Measurements from ENCODE around the gene MACROD2. TPM values are rescaled to one million over a fixed set of nuclear protein-coding genes. Genes with fewer than 3 reads are reported as not detected.

Gene MACROD2
- total RNA-seq, 5 donors from 2014 or later (not counting 1 experiment from before 2014, with no cell fraction given), result 0.23 to 1.3 (median 0.51) TPM; not detected in 2

DNA sequence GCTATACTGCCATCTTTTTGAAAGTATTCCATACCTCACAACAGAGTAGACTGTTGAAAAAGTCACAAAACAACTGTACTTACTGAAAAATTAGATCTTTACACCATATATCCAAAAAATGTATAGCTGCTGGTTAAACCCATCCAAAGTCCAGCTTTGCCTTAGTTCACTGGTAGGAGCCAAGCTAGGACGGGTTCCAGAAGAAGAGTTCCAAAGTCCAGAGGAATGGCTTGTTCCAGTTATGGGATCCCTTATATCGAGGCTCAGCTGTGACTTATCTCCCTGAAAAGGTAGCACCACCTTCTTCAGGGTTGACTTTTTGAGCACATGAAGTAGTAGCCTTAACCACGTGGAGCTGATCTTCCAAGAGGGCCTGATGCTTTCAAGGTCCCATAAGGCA lies 578.4 kb downstream of the MACROD2 start:
- Mint-ChIP-seq H3K9me3 (peaks cover 5 to 20% (median 11%) of the 10 kb centered on the region in 3 donors), H3K27ac (no peak overlapping the region), H3K4me1 (no peaks in the 10 kb centered on the region), H3K27me3 (no peaks in the 10 kb centered on the region), H3K36me3 (no peaks in the 10 kb centered on the region), H3K4me3 (no peak overlapping the region)
- Histone ChIP-seq H3K4me3 (ENCODE audit: control insufficient read depth in 1 of 2, extremely low read depth in 1 of 2, low read length in 1 of 2) (no peak overlapping the region), H3K27me3 (replicated peaks in 1 of 2; ENCODE audit: control insufficient read depth in 2 of 2, extremely low read depth in 1 of 2, insufficient read depth in 2 of 2, low read length in 1 of 2) (no peaks in the 10 kb centered on the region), H3K36me3 (ENCODE audit: control insufficient read depth in 2 of 2, extremely low read depth in 1 of 2, insufficient read depth in 1 of 2, low read length in 1 of 2) (no peaks in the 10 kb centered on the region), H3K27ac (ENCODE audit: low read length) (no peak overlapping the region), H3K4me1 (ENCODE audit: control insufficient read depth in 1 of 2, extremely low read depth in 1 of 2, insufficient read depth in 2 of 2, low read length in 2 of 2) (no peaks in the 10 kb centered on the region), H3K9me3 (no peaks in the 10 kb centered on the region)
- CTCF ChIA-PET, result interaction anchor here in 1 of 2 donors (0.7 kb wide), 1 partner anchor 48 kb away, joined by 3 read pairs; no protein-coding TSS in a partner anchor
- 61% methylated on average over 3 of the region's 3 CpGs for WGBS (ENCODE audit: insufficient coverage)
- POLR2A ChIA-PET, result no interaction called here
- ATAC-seq (replicated peaks in 1 of 4) (no peak), DNase-seq (no peak)

DNA sequence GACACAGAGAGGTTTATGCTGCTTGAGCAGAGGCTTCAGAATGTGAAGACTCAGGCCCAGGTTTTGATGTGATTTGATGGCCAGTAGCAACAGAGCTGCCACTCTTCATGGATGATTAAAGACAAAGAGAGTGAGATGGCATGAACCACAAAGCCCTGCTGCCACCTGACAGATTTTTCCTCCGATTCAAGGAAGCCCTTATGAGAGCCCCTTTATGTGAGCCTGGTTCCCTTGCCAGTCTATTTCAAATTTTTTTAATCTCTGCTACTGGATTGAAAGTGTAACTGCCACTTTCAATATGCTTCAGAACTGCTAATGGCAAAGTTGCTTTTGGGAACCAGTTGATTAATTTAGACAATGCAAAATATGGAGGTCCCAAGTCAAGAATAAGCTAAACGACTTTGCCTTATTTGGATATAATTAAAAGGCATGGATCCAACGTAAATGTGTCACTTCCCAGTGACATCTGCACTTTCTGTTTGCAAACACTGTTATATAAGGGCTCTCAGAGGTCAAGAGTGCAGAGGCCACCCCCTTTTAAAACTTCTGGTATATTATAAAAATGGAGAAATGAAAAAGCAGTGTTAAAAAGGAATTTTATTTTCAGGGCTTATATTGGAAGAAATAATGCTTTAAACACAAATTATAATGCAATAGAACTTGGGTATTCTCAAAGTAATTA lies 581.0 kb downstream of the MACROD2 start:
- ATAC-seq (replicated peaks in 1 of 4), result no peak
- no peaks in the 10 kb centered on the region for H3K4me1 ChIP-seq (ENCODE audit: control insufficient read depth in 1 of 2, extremely low read depth in 1 of 2, insufficient read depth in 2 of 2, low read length in 2 of 2)
- H3K27ac ChIP-seq (ENCODE audit: low read length), result no peak overlapping the region
- H3K27me3 ChIP-seq (replicated peaks in 1 of 2; ENCODE audit: control insufficient read depth in 2 of 2, extremely low read depth in 1 of 2, insufficient read depth in 2 of 2, low read length in 1 of 2), result no peaks in the 10 kb centered on the region
- ChIA-PET CTCF (no interaction called here), POLR2A (no interaction called here)
- H3K9me3 Mint-ChIP-seq, result peaks cover 0 to 19% (median 0%) of the 10 kb centered on the region in 3 donors
- no peaks in the 10 kb centered on the region for H3K9me3 ChIP-seq
- no peak for DNase-seq
- H3K27me3 Mint-ChIP-seq, result no peaks in the 10 kb centered on the region
- no peak overlapping the region for H3K4me3 ChIP-seq (ENCODE audit: control insufficient read depth in 1 of 2, extremely low read depth in 1 of 2, low read length in 1 of 2)
- no peaks in the 10 kb centered on the region for H3K4me1 Mint-ChIP-seq
- 67% methylated on average over 1 of the region's 3 CpGs for WGBS (ENCODE audit: insufficient coverage)
- no peak overlapping the region for H3K27ac Mint-ChIP-seq
- no peaks in the 10 kb centered on the region for H3K36me3 Mint-ChIP-seq
- H3K36me3 ChIP-seq (ENCODE audit: control insufficient read depth in 2 of 2, extremely low read depth in 1 of 2, insufficient read depth in 1 of 2, low read length in 1 of 2), result no peaks in the 10 kb centered on the region
- no peak overlapping the region for H3K4me3 Mint-ChIP-seq

DNA sequence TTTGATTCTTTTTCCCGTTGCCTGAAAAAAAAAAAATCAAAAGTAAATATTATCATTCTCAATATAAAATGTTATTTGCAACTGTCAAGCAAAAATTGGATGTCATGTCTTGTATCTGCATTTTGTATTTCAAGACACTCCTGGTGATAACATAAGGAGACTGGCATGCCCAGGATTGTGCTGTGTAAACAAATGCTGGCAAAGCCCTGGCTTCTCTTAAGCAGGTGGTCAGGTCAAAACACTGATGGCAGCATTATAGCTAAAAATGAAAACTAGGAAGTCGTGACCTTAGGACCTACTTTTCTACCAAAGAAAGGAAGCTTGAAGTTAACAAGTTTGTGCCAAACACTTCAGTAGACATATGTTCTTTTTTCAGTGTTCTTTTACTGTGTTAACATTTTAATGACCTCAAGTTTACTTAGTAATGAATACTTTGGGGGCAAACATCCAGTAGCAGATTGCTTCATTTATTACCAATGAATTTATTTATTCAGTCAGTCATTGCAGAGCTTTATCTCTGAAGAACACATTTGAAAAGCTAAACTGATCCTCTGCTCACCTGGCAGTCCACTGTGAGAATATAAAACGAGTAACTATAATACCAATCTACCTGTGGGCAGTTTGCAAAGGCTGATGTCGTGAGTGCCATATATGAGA lies 585.2 kb downstream of the MACROD2 start:
- Histone ChIP-seq H3K36me3 (ENCODE audit: control insufficient read depth in 2 of 2, extremely low read depth in 1 of 2, insufficient read depth in 1 of 2, low read length in 1 of 2) (no peaks in the 10 kb centered on the region), H3K4me3 (ENCODE audit: control insufficient read depth in 1 of 2, extremely low read depth in 1 of 2, low read length in 1 of 2) (no peak overlapping the region), H3K4me1 (ENCODE audit: control insufficient read depth in 1 of 2, extremely low read depth in 1 of 2, insufficient read depth in 2 of 2, low read length in 2 of 2) (no peaks in the 10 kb centered on the region), H3K9me3 (no peaks in the 10 kb centered on the region), H3K27me3 (replicated peaks in 1 of 2; ENCODE audit: control insufficient read depth in 2 of 2, extremely low read depth in 1 of 2, insufficient read depth in 2 of 2, low read length in 1 of 2) (no peaks in the 10 kb centered on the region), H3K27ac (ENCODE audit: low read length) (no peak overlapping the region)
- H3K36me3 Mint-ChIP-seq, result no peaks in the 10 kb centered on the region
- no peaks in the 10 kb centered on the region for H3K27me3 Mint-ChIP-seq
- H3K27ac Mint-ChIP-seq, result no peak overlapping the region
- CTCF ChIA-PET, result no interaction called here
- H3K4me3 Mint-ChIP-seq, result no peak overlapping the region
- no peaks in the 10 kb centered on the region for H3K4me1 Mint-ChIP-seq
- H3K9me3 Mint-ChIP-seq, result peaks cover 6 to 20% (median 17%) of the 10 kb centered on the region in 3 donors
- POLR2A ChIA-PET, result no interaction called here
- DNase-seq (no peak), ATAC-seq (replicated peaks in 1 of 4) (no peak)
- no CpG with 5 or more reads among the region's 4 CpGs for WGBS (ENCODE audit: insufficient coverage)

DNA sequence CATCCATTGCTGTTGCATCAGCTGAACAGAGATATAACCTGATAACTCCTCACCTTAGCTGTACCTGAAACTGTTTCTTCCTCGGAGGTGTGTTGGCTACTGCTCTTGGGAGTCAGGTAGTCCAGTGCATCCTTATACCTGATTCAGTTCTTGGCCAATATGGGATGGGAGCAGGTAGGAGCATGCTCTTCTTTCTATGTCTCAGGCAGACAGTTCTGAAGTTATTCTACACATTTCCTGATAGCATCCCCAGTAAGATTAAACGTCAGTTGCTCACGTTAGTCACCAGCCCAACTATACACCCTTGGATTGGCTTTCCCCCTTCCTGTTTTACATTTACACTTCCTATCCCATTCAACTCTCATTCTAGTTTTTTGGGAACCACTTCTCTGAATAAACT lies 586.4 kb downstream of the MACROD2 start:
- H3K4me3 ChIP-seq (ENCODE audit: control insufficient read depth in 1 of 2, extremely low read depth in 1 of 2, low read length in 1 of 2), result no peak overlapping the region
- ATAC-seq (replicated peaks in 1 of 4), result no peak
- H3K27ac ChIP-seq (ENCODE audit: low read length), result no peak overlapping the region
- DNase-seq, result no peak
- no peaks in the 10 kb centered on the region for H3K27me3 ChIP-seq (replicated peaks in 1 of 2; ENCODE audit: control insufficient read depth in 2 of 2, extremely low read depth in 1 of 2, insufficient read depth in 2 of 2, low read length in 1 of 2)
- CTCF ChIA-PET, result no interaction called here
- Mint-ChIP-seq H3K9me3 (peaks cover 9 to 20% (median 17%) of the 10 kb centered on the region in 3 donors), H3K4me1 (no peaks in the 10 kb centered on the region), H3K27ac (no peak overlapping the region), H3K4me3 (no peak overlapping the region), H3K36me3 (no peaks in the 10 kb centered on the region), H3K27me3 (no peaks in the 10 kb centered on the region)
- no peaks in the 10 kb centered on the region for H3K36me3 ChIP-seq (ENCODE audit: control insufficient read depth in 2 of 2, extremely low read depth in 1 of 2, insufficient read depth in 1 of 2, low read length in 1 of 2)
- no peaks in the 10 kb centered on the region for H3K9me3 ChIP-seq
- POLR2A ChIA-PET, result no interaction called here
- no peaks in the 10 kb centered on the region for H3K4me1 ChIP-seq (ENCODE audit: control insufficient read depth in 1 of 2, extremely low read depth in 1 of 2, insufficient read depth in 2 of 2, low read length in 2 of 2)
- WGBS (ENCODE audit: insufficient coverage), result 100% methylated on average over 2 of the region's 3 CpGs

DNA sequence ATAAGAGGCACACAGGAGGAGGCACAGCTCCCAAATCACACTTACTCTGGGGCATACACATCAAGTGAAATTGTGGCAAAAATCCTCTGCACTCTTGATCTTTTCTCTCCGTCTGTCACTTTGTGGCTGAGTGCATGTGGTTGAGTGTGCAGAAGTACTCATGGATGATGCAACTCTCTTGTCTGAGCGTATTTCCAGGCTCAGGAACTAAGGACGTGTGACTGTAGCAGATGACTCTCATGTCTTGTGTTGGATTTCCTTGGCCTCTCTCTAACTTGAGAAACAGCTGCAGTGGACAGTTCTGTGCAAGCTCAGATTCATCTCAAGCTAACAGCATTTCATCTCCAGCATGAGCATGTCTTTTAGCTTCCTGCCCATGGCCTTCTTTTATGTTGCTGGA lies 587.5 kb downstream of the MACROD2 start:
- ChIA-PET POLR2A (no interaction called here), CTCF (no interaction called here)
- H3K36me3 Mint-ChIP-seq, result no peaks in the 10 kb centered on the region

DNA sequence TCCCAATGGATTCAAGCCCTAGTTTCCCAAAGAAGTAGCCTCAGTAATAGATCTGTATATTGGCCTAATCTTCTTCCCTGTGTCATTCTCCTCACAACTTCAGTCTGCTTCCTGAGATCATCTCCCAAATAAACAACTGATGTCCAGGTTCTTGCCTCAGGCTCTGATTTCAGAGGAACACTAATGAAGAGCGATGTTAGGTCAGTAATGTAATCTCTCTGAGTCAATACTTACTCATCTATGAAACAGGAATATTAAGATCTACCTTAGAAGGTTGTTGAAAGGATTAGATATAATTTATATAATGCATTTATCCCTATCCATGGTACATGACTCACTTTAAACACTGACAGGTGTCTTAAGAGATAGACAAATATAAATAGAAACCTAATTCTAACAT lies 588.1 kb downstream of the MACROD2 start:
- no peak for DNase-seq
- Histone ChIP-seq H3K27me3 (replicated peaks in 1 of 2; ENCODE audit: control insufficient read depth in 2 of 2, extremely low read depth in 1 of 2, insufficient read depth in 2 of 2, low read length in 1 of 2) (no peaks in the 10 kb centered on the region), H3K4me1 (ENCODE audit: control insufficient read depth in 1 of 2, extremely low read depth in 1 of 2, insufficient read depth in 2 of 2, low read length in 2 of 2) (no peaks in the 10 kb centered on the region), H3K27ac (ENCODE audit: low read length) (no peak overlapping the region), H3K9me3 (no peaks in the 10 kb centered on the region), H3K4me3 (ENCODE audit: control insufficient read depth in 1 of 2, extremely low read depth in 1 of 2, low read length in 1 of 2) (no peak overlapping the region), H3K36me3 (ENCODE audit: control insufficient read depth in 2 of 2, extremely low read depth in 1 of 2, insufficient read depth in 1 of 2, low read length in 1 of 2) (no peaks in the 10 kb centered on the region)
- Mint-ChIP-seq H3K4me3 (no peak overlapping the region), H3K9me3 (peaks cover 9 to 17% (median 17%) of the 10 kb centered on the region in 3 donors), H3K27ac (no peak overlapping the region), H3K4me1 (no peaks in the 10 kb centered on the region), H3K27me3 (no peaks in the 10 kb centered on the region), H3K36me3 (no peaks in the 10 kb centered on the region)
- ChIA-PET POLR2A (no interaction called here), CTCF (no interaction called here)
- no CpG with 5 or more reads among the region's 1 CpG for WGBS (ENCODE audit: insufficient coverage)
- no peak for ATAC-seq (replicated peaks in 1 of 4)

More for the DNA sequence above, 587.5 kb downstream of the MACROD2 start:
- ATAC-seq (replicated peaks in 1 of 4), result no peak
- H3K4me3 ChIP-seq (ENCODE audit: control insufficient read depth in 1 of 2, extremely low read depth in 1 of 2, low read length in 1 of 2), result no peak overlapping the region
- H3K36me3 ChIP-seq (ENCODE audit: control insufficient read depth in 2 of 2, extremely low read depth in 1 of 2, insufficient read depth in 1 of 2, low read length in 1 of 2), result no peaks in the 10 kb centered on the region
- H3K4me1 Mint-ChIP-seq, result no peaks in the 10 kb centered on the region
- no peaks in the 10 kb centered on the region for H3K27me3 Mint-ChIP-seq
- no peak overlapping the region for H3K4me3 Mint-ChIP-seq
- H3K9me3 ChIP-seq, result no peaks in the 10 kb centered on the region
- 37% methylated on average over 3 of the region's 3 CpGs for WGBS (ENCODE audit: insufficient coverage)
- H3K27ac Mint-ChIP-seq, result no peak overlapping the region
- H3K27me3 ChIP-seq (replicated peaks in 1 of 2; ENCODE audit: control insufficient read depth in 2 of 2, extremely low read depth in 1 of 2, insufficient read depth in 2 of 2, low read length in 1 of 2), result no peaks in the 10 kb centered on the region
- no peaks in the 10 kb centered on the region for H3K4me1 ChIP-seq (ENCODE audit: control insufficient read depth in 1 of 2, extremely low read depth in 1 of 2, insufficient read depth in 2 of 2, low read length in 2 of 2)
- H3K9me3 Mint-ChIP-seq, result peaks cover 9 to 20% (median 17%) of the 10 kb centered on the region in 3 donors
- DNase-seq, result no peak
- H3K27ac ChIP-seq (ENCODE audit: low read length), result no peak overlapping the region

Measured in T-cell (primary cell).